HUES64 (cell line): ENCODE results near the gene DOC2B.
"Not testable (repeated sequence)": the region's sequence is repeated elsewhere in the genome, so short reads cannot be mapped to it uniquely, and the experiment has no call there.

Experiments used
- H3K27ac ChIP-seq: 2 replicates; pipeline ENCODE4 v1.7.0; 2013; ENCODE audit warnings: low read depth, low read length, inconsistent platforms
- H3K27me3 ChIP-seq: 2 replicates; pipeline ENCODE4 v1.6.1; 2013; ENCODE audit warnings: mild to moderate bottlenecking, low read length; ENCODE audit not compliant: insufficient read depth
- H3K36me3 ChIP-seq: 2 replicates; pipeline ENCODE4 v1.6.1; 2013; ENCODE audit warnings: mild to moderate bottlenecking, low read length; ENCODE audit not compliant: insufficient read depth
- H3K4me1 ChIP-seq: 2 replicates; pipeline ENCODE4 v1.6.1; 2013; ENCODE audit warnings: mild to moderate bottlenecking, low read length, moderate library complexity; ENCODE audit not compliant: insufficient read depth
- H3K4me3 ChIP-seq: 2 replicates; pipeline ENCODE4 v1.5.1; 2013; ENCODE audit warnings: mild to moderate bottlenecking, low read length, moderate library complexity
- H3K9ac ChIP-seq: 2 replicates; pipeline ENCODE4 v1.6.1; 2013; ENCODE audit warnings: mild to moderate bottlenecking, low read depth, low read length
- H3K9me3 ChIP-seq: 2 replicates; pipeline ENCODE4 v1.6.1; 2013; ENCODE audit warnings: low read depth, low read length; ENCODE audit not compliant: insufficient read depth
- WGBS: fragments of 150-250, 120-280 bp; methylation state at CpG from one replicate; pipeline ENCODE4 v1.1.7; 2013; ENCODE audit warnings: missing lambda C conversion rate; 5-methylcytosine and 5-hydroxymethylcytosine counted together

Gene DOC2B

GRCh38 chr17:137166-137807 lies 44.2 kb downstream of the DOC2B start, which contains the start of gene SCGB1C2:
Gene SCGB1C2, plus strand, starts transcription at chr17:137569. Its CDS starts 22 bp downstream, at chr17:137591.
- not testable (repeated sequence) for H3K9ac ChIP-seq, H3K4me1 ChIP-seq, H3K9me3 ChIP-seq, H3K36me3 ChIP-seq, H3K27me3 ChIP-seq, H3K27ac ChIP-seq, H3K4me3 ChIP-seq
- WGBS: 91% methylated on average over 6 of the region's 16 CpGs

- WGBS: 43% methylated on average over 3 of the region's 4 CpGs
- not testable (repeated sequence) for H3K9me3 ChIP-seq, H3K27me3 ChIP-seq, H3K9ac ChIP-seq, H3K4me3 ChIP-seq, H3K27ac ChIP-seq, H3K36me3 ChIP-seq, H3K4me1 ChIP-seq
These were observed 44.9 kb downstream of the DOC2B start for GRCh38 chr17:136531-136930.

- H3K9ac ChIP-seq: not testable (repeated sequence)
- no CpG with 5 or more reads among the region's 1 CpG for WGBS
These were observed 45.6 kb downstream of the DOC2B start for GRCh38 chr17:135895-136294.

GRCh38 chr17:135022-135421 lies 46.4 kb downstream of the DOC2B start:
- not testable (repeated sequence) for H3K9ac ChIP-seq
- whole genome bisulfite sequencing: 98% methylated on average over 3 of the region's 6 CpGs

More at GRCh38 chr17:135895-136294, 45.6 kb downstream of the DOC2B start:
- not testable (repeated sequence) for H3K27me3 ChIP-seq, H3K4me3 ChIP-seq, H3K27ac ChIP-seq, H3K9me3 ChIP-seq, H3K4me1 ChIP-seq, H3K36me3 ChIP-seq

GRCh38 chr17:134332-134785 lies 47.1 kb downstream of the DOC2B start:
- H3K4me3 ChIP-seq, H3K9ac ChIP-seq, H3K4me1 ChIP-seq, H3K27ac ChIP-seq, H3K27me3 ChIP-seq, H3K9me3 ChIP-seq, H3K36me3 ChIP-seq: not testable (repeated sequence)
- 96% methylated on average over 7 of the region's 25 CpGs for WGBS

More at GRCh38 chr17:135022-135421, 46.4 kb downstream of the DOC2B start:
- not testable (repeated sequence) for H3K36me3 ChIP-seq, H3K27me3 ChIP-seq, H3K4me3 ChIP-seq, H3K27ac ChIP-seq, H3K4me1 ChIP-seq, H3K9me3 ChIP-seq

GRCh38 chr17:133932-134331 lies 47.5 kb downstream of the DOC2B start:
- not testable (repeated sequence) for H3K27me3 ChIP-seq, H3K36me3 ChIP-seq, H3K4me1 ChIP-seq, H3K9me3 ChIP-seq, H3K4me3 ChIP-seq, H3K27ac ChIP-seq, H3K9ac ChIP-seq
- 97% methylated on average over 6 of the region's 40 CpGs for WGBS

- not testable (repeated sequence) for H3K4me3 ChIP-seq, H3K36me3 ChIP-seq, H3K9me3 ChIP-seq, H3K27ac ChIP-seq, H3K4me1 ChIP-seq, H3K27me3 ChIP-seq, H3K9ac ChIP-seq
- WGBS: 6% methylated on average over 13 of the region's 20 CpGs
These were observed 63.0 kb downstream of the DOC2B start for GRCh38 chr17:118339-118917.

GRCh38 chr17:113111-113510 lies 68.3 kb downstream of the DOC2B start:
- no CpG with 5 or more reads among the region's 5 CpGs for WGBS
- not testable (repeated sequence) for H3K4me3 ChIP-seq, H3K9me3 ChIP-seq, H3K27me3 ChIP-seq, H3K27ac ChIP-seq, H3K4me1 ChIP-seq, H3K36me3 ChIP-seq, H3K9ac ChIP-seq
